ENCODE data around the gene OR2AG2.
A peak's percentile ranks its signal among the peaks of the same experiment; 100 is the strongest.

OR2AG2 gene

GRCh38 chr11:6780829-6781228 lies 9.1 kb upstream of the OR2AG2 start:
- Histone ChIP-seq H3K4me2 (ENCODE audit: low read length) (no peak overlapping the region), H3K79me2 (ENCODE audit: control insufficient read depth, low read length) (no peaks in the 10 kb centered on the region)
- TF ChIP-seq EZH2phosphoT487 (IDR thresholded peaks at IDR 0.05; ENCODE audit: borderline replicate concordance, low read length) (no peak), CTCF (IDR thresholded peaks at IDR 0.05; ENCODE audit: low read depth, low read length, poor library complexity, severe bottlenecking) (no peak)

GRCh38 chr11:6778518-6778917 lies 6.7 kb upstream of the OR2AG2 start:
- no peaks in the 10 kb centered on the region for H3K4me1 ChIP-seq (ENCODE audit: control insufficient read depth, low read length)
- no peak overlapping the region for H3K4me2 ChIP-seq (ENCODE audit: low read length)
- no peaks in the 10 kb centered on the region for H3F3A ChIP-seq (ENCODE audit: control insufficient read depth, insufficient read depth)
- H3K4me3 ChIP-seq (ENCODE audit: low read length), result no peak overlapping the region
- H3K9me2 ChIP-seq (replicated peaks; ENCODE audit: control insufficient read depth, low read length), result no peaks in the 10 kb centered on the region
- H4K20me1 ChIP-seq (ENCODE audit: control insufficient read depth, insufficient read depth, low read depth, low read length), result no peaks in the 10 kb centered on the region
- TF ChIP-seq CTCF (IDR thresholded peaks at IDR 0.05; ENCODE audit: low read depth, low read length, poor library complexity, severe bottlenecking) (no peak), EZH2phosphoT487 (IDR thresholded peaks at IDR 0.05; ENCODE audit: borderline replicate concordance, low read length) (no peak)
- H3K27ac ChIP-seq (ENCODE audit: low read depth, low read length), result no peak overlapping the region
- H3K36me3 ChIP-seq (ENCODE audit: control insufficient read depth, low read length), result no peaks in the 10 kb centered on the region
- no peaks in the 10 kb centered on the region for H3K9me3 ChIP-seq (ENCODE audit: control insufficient read depth, insufficient read depth, low read length)
- H3K79me2 ChIP-seq (ENCODE audit: control insufficient read depth, low read length), result no peaks in the 10 kb centered on the region
- H3K27me3 ChIP-seq (ENCODE audit: control insufficient read depth, low read length), result no peaks in the 10 kb centered on the region

More at GRCh38 chr11:6780829-6781228, 9.1 kb upstream of the OR2AG2 start:
- no peaks in the 10 kb centered on the region for H3K27me3 ChIP-seq (ENCODE audit: control insufficient read depth, low read length)
- H3K9me2 ChIP-seq (replicated peaks; ENCODE audit: control insufficient read depth, low read length), result no peaks in the 10 kb centered on the region
- H3K36me3 ChIP-seq (ENCODE audit: control insufficient read depth, low read length), result no peaks in the 10 kb centered on the region
- H3F3A ChIP-seq (ENCODE audit: control insufficient read depth, insufficient read depth), result no peaks in the 10 kb centered on the region
- no peak overlapping the region for H3K4me3 ChIP-seq (ENCODE audit: low read length)
- no peaks in the 10 kb centered on the region for H3K4me1 ChIP-seq (ENCODE audit: control insufficient read depth, low read length)
- H3K27ac ChIP-seq (ENCODE audit: low read depth, low read length), result no peak overlapping the region
- no peaks in the 10 kb centered on the region for H4K20me1 ChIP-seq (ENCODE audit: control insufficient read depth, insufficient read depth, low read depth, low read length)
- no peaks in the 10 kb centered on the region for H3K9me3 ChIP-seq (ENCODE audit: control insufficient read depth, insufficient read depth, low read length)

- Histone ChIP-seq H3K4me3 (ENCODE audit: low read length) (no peak overlapping the region), H3F3A (ENCODE audit: control insufficient read depth, insufficient read depth) (no peaks in the 10 kb centered on the region), H3K36me3 (ENCODE audit: control insufficient read depth, low read length) (no peaks in the 10 kb centered on the region), H4K20me1 (ENCODE audit: control insufficient read depth, insufficient read depth, low read depth, low read length) (no peaks in the 10 kb centered on the region), H3K27me3 (ENCODE audit: control insufficient read depth, low read length) (no peaks in the 10 kb centered on the region), H3K79me2 (ENCODE audit: control insufficient read depth, low read length) (no peaks in the 10 kb centered on the region), H3K9me2 (replicated peaks; ENCODE audit: control insufficient read depth, low read length) (no peaks in the 10 kb centered on the region), H3K4me2 (ENCODE audit: low read length) (no peak overlapping the region), H3K27ac (ENCODE audit: low read depth, low read length) (no peak overlapping the region), H3K4me1 (ENCODE audit: control insufficient read depth, low read length) (no peaks in the 10 kb centered on the region), H3K9me3 (ENCODE audit: control insufficient read depth, insufficient read depth, low read length) (peaks cover under 1% of the 10 kb centered on the region; the same call in 1 of the 2 replicates)
- TF ChIP-seq CTCF (IDR thresholded peaks at IDR 0.05; ENCODE audit: low read depth, low read length, poor library complexity, severe bottlenecking) (peak; percentile 63), EZH2phosphoT487 (IDR thresholded peaks at IDR 0.05; ENCODE audit: borderline replicate concordance, low read length) (no peak)
Measured at GRCh38 chr11:6757373-6757967, 14.3 kb downstream of the OR2AG2 start.
